Measurements from ENCODE around the gene FCMR. TPM values are rescaled to one million over a fixed set of nuclear protein-coding genes. Genes with fewer than 3 reads are reported as not detected.

Gene FCMR
- total and polyA plus RNA-seq, 9 of the 15 experiments (the other 6 are each of a cell fraction or from before 2014, with no cell fraction given), result 0.11 to 0.82 (median 0.20) TPM; not detected in 5

GRCh38 chr1:206953126-206953525 is 31.4 kb upstream of the FCMR start (continued):
- no peak for TF ChIP-seq MIER1 (IDR thresholded peaks at IDR 0.05; ENCODE audit: low read depth)
- no peak for TF ChIP-seq TOE1 (IDR thresholded peaks at IDR 0.05; ENCODE audit: borderline replicate concordance)
- TF ChIP-seq TOE1 (CRISPR knock-in tag; IDR thresholded peaks at IDR 0.05; ENCODE audit: borderline replicate concordance, low read depth), result no peak
- no peak for TF ChIP-seq ZNF830 (CRISPR knock-in tag; IDR thresholded peaks at IDR 0.05)
- TF ChIP-seq RNF2 (IDR thresholded peaks at IDR 0.05), result no peak
- TF ChIP-seq HDAC2 (IDR thresholded peaks at IDR 0.05), result peak; percentile 82; the same call in 1 of the 2 replicates
- TF ChIP-seq BCOR (IDR thresholded peaks at IDR 0.05), result peak; percentile 97
- no peak for TF ChIP-seq SREBF2 (CRISPR knock-in tag; IDR thresholded peaks at IDR 0.05)
- TF ChIP-seq NCOA6 (IDR thresholded peaks at IDR 0.05), result no peak
- no peak for TF ChIP-seq ZNF12 (CRISPR knock-in tag; IDR thresholded peaks at IDR 0.05)
- TF ChIP-seq, protein P1, sequence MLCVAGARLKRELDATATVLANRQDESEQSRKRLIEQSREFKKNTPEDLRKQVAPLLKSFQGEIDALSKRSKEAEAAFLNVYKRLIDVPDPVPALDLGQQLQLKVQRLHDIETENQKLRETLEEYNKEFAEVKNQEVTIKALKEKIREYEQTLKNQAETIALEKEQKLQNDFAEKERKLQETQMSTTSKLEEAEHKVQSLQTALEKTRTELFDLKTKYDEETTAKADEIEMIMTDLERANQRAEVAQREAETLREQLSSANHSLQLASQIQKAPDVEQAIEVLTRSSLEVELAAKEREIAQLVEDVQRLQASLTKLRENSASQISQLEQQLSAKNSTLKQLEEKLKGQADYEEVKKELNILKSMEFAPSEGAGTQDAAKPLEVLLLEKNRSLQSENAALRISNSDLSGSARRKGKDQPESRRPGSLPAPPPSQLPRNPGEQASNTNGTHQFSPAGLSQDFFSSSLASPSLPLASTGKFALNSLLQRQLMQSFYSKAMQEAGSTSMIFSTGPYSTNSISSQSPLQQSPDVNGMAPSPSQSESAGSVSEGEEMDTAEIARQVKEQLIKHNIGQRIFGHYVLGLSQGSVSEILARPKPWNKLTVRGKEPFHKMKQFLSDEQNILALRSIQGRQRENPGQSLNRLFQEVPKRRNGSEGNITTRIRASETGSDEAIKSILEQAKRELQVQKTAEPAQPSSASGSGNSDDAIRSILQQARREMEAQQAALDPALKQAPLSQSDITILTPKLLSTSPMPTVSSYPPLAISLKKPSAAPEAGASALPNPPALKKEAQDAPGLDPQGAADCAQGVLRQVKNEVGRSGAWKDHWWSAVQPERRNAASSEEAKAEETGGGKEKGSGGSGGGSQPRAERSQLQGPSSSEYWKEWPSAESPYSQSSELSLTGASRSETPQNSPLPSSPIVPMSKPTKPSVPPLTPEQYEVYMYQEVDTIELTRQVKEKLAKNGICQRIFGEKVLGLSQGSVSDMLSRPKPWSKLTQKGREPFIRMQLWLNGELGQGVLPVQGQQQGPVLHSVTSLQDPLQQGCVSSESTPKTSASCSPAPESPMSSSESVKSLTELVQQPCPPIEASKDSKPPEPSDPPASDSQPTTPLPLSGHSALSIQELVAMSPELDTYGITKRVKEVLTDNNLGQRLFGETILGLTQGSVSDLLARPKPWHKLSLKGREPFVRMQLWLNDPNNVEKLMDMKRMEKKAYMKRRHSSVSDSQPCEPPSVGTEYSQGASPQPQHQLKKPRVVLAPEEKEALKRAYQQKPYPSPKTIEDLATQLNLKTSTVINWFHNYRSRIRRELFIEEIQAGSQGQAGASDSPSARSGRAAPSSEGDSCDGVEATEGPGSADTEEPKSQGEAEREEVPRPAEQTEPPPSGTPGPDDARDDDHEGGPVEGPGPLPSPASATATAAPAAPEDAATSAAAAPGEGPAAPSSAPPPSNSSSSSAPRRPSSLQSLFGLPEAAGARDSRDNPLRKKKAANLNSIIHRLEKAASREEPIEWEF (CRISPR knock-in tag; IDR thresholded peaks at IDR 0.05), result no peak

All from K562 (cell line).